RPMI7951 (cell line): Measurements from ENCODE around the gene DNAH8. TPM values are rescaled to one million over a fixed set of nuclear protein-coding genes. Genes with fewer than 3 reads are reported as not detected.
"Not testable (repeated sequence)": the region's sequence is repeated elsewhere in the genome, so short reads cannot be mapped to it uniquely, and the experiment has no call there.

ENCODE experiments used
- DNase-seq: peaks from one replicate; pipeline ENCODE4 v3.0.0-alpha.2; 2012; ENCODE audit warnings: low read depth
- total RNA-seq: library from RNA; depleted of rRNA; stranded (reverse); fragments of >200 nt; shearing (Covaris generic); gene quantifications from 2 replicates; pipeline ENCODE4 v1.2.3, GENCODE V29; 2014

Gene DNAH8
- total RNA-seq, 1 experiment from 2014 or later: under 0.01 TPM

DNA sequence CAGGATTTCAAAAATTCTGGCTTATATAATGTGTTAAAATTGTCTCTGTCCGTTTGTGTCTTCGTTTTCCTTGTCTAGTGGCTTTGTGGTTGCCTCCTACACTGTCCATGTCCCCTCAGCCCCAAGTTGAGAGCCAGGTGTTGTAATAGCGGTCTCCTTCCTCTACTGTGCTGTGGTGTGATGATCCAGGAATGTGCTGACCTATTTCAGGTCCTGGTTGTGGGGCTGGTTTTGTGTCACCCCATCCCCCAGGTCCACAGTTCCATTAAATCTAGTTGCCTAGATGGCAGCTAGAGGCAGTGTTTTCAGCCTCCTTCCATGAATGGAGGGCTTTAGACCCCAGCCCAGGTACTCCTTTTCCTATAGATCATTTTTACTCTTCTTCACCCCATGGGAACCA, 128.7 kb downstream of the DNAH8 start:
- DNase-seq: no peak

DNA sequence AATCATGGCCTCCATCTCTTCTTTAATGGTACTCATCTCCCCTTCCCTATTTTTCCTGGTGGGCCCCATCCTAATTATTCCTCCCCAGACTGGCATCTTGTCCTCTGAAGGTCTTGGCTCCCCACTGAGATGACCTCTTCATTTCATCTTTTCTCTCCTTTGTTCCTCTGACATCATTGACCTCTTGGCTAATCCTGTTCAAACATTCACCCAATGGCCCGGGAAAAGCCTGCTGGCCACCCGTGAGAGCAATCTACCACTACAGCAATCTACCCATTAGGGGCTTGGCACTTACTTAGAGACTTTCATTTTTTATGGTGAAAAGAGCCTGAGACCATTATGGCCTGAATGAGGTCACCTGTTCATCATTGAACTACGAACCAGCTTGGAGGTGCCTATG, 130.8 kb downstream of the DNAH8 start:
- DNase-seq: no peak

DNA sequence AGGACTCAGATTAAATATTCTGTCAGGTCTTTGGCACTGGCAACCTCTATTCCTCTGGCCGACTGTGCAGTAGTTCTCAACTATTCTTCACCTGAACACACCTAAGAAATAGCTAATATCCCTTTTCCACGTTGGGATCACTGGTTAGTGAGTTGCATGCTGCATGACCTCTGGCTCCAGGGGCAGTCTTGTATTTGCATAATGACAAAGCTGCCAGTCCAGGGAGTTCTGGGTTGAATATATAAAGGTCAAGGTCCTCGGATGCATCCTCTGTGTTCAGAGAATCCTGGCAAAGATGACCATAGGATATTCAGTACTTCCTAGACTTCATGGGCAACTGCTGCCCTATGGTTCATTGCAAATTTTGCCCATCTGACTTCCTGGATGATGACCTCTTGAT, 131.2 kb downstream of the DNAH8 start:
- DNase-seq: no peak

DNA sequence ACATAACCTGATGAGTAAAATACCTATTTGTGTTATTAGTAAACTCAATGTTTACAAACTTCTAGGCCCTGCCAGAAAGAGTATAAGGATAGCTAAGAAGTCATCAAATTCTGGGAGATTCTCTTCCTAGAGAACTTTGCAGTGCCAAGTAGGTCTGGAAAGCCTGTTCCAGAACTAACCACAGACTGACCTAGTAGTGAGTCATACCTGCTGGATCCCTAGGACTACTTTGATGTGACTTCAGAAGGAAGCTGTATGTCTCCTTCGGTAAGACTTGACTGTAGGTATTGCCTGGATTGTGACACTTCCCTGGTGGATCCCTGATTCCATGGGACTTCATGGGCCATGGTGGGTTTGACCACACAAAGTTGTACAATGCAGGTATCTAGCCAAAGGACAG, 131.7 kb downstream of the DNAH8 start:
- peak; percentile 55 for DNase-seq

DNA sequence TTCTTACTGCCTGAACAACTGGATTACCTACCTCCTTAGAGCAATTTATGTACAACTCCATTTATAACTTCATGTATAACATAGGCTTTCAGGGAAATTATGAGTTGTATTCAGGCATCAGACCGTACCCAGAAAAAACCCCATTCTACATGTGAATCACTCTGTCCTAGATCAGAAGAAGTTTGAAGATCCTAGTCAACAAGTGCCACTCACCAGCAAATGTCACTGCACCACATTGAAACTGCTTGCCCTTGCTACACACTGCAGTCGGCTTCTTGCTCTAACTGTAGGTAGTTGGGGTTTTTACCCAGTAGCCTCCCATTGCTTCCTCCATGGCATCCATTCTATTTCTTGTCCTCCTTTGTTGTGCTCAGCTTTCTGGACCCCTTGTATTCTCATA, 132.4 kb downstream of the DNAH8 start:
- DNase-seq: no peak

DNA sequence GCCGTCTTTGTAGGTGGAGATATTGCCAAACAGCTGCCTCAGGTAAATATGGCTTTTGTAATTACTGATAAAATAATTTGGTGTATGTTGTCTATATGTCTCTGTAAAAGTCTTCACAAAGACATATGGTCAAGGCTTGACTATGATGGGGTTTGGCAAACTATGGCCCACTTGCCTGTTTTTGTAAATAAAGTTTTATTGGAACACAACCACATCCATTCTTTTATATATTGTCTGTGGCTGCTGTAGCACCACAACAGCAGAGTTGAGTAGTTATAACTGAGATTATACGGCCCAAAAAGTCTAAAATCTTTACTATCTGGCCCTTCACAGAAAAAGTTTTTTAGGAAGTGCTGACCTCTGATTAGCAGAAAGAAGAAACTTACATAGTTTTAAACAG, 133.6 kb downstream of the DNAH8 start:
- DNase-seq: no peak

DNA sequence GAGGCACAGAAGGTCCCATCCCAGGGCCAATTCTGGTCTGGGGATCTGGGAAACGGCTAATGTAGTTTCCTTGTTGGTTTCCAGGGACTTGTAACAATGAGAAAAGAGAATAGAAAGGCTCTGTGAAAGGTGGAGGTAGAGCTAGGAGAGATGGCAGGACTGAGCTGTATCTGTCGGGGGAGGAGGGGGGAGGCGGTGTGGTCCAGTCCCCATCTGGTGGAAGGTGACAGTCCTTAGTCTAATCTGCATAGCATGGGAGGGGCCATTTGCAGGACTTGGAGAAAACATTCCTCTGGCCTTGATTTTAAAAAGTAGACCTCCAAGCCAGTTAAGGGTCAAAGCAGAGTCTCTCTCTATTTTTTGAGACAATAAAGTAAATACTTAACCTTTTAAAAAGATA, 137.1 kb downstream of the DNAH8 start:
- DNase-seq: no peak

DNA sequence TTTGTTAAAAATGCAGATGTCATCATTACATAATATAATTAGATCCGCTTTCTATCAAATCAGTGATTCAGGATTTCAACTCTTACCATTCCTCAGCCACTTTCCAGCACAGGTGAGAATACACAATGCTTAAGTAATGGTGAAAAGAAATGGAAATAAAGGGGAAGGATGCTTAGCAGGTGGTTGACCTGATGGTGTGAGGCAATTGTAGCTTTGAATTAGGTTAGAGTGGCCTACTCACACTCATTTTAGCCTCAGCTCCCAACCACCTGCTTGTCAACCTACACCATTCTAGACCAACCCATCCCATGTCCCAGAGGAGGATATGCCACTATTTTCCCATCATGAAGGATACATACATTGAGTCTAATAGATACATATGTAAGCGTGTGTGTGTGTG, 138.1 kb downstream of the DNAH8 start:
- no peak for DNase-seq

DNA sequence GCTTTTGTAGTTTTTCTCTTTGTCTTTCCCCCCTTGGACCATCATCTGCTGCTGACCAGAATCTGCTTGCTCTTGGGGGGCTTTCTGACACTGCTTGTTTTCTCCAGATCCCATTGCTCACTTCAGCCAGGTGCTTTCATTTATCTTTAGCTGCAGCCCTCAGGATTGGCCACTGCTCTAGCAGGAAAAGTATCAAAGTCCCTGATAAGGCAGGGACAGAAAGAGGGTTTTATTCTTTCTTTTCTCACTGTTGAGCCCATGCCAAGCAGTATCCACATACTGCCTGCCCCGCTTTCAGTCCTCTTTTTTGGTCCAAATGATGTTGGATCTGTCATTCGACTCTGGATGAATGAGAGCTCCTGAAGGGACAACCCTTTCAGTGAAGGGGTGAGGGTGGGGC, 141.4 kb downstream of the DNAH8 start:
- no peak for DNase-seq

DNA sequence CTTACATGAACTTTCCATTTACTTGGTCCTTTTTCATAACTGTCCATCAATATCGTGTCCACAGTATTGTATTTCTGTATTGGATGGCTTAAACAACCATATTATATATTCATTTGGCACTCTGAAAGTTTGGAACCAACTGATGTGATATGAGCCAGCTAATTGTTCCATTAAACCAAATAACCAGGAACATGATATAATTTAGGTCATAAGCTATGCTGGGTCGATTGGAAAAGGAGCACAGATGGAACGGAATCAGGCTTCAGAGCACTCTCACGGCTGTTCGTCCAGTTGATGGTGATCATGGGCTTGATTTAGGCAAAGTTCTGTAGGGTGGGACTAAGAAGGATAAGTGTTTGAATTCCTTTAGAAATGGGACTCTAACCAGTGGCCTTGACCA, 142.7 kb downstream of the DNAH8 start:
- DNase-seq: no peak

DNA sequence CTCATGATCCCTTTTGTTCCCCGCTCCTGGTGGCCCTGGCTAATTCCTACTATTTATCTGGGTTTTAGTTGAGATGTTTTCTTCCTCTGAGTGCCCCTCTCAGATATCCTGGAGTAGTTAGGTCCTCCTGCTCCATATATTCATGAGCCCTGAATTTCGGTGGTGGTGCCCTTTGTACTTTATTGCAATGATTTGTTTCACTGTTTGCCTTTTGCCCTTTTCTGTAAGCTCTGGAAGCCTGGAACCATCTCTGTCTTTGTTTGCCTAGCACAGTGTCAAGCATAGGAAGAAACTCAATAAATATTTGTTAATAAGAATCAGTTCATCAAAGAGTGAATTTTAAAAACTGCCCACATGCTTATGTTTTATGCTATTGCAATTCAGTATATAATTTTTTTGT, 144.9 kb downstream of the DNAH8 start:
- DNase-seq: no peak

DNA sequence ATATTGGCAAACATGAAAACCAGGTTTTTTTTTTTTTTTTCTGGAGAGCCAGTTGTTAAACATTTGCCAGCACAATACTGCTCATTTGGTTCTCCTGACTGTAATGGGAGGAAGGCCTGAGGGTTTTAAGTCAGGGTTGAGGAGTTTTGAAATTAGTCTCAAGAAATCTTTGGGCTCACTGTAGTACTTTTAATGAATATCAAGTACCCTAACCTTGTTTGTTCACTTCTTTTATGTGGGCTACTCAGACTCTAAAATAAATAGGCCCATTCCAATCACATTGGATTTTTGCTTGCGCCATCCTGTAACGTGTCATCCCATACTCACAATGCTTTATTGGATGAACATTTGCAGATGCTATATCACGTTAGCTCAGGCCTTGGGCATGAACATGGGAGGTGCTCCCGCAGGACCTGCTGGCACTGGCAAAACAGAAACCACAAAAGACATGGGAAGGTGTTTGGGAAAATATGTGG, 146.9 kb downstream of the DNAH8 start:
- no peak for DNase-seq

DNA sequence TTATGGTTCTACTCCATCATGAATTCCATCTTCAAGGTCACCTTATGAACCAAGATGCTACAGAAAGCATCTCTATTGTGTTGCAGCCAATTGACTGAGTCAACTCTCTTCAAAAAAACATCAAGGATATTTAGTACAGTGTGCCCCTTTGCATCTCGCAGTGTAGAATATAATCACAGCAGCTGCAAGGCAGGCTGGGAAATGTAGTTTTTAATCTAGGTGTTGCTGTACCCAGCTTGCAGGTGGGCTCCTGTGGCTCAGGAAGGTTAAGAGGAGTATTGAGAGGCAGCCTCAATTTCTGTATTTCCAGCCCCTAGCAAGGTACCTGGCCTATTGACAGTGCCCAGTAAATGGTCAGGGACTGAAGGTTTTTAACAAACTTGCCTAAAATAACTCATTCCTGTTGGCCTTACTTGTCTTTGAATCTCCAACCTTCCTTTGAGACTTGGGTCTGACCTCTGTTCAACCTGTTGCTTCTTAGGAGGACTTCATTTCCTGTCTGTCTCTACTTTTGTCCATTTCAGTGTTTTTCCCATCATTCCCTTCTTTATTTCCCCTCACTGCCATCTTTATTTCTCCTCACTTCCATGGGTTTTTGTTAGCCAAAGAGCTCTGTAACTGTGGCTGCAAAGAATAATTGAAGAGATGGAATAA, 150.5 kb downstream of the DNAH8 start:
- no peak for DNase-seq

DNA sequence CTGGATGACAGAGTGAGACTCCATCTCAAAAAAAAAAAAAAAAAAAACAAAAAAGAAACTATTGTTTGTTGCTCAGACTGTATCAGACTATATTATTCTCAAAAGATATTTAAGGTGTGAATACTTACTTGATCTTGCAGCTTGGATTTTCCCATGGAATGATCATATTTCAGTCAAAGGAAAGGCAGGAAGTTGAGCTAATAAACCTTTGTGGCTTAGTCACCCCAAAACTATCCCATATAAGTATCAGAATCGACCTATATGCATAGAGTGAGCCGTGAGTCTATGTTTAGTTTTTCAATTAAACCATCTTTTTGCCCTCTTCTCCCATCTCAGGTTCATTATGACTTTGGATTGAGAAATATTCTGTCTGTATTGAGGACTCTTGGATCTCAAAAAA, 152.6 kb downstream of the DNAH8 start:
- no peak for DNase-seq

DNA sequence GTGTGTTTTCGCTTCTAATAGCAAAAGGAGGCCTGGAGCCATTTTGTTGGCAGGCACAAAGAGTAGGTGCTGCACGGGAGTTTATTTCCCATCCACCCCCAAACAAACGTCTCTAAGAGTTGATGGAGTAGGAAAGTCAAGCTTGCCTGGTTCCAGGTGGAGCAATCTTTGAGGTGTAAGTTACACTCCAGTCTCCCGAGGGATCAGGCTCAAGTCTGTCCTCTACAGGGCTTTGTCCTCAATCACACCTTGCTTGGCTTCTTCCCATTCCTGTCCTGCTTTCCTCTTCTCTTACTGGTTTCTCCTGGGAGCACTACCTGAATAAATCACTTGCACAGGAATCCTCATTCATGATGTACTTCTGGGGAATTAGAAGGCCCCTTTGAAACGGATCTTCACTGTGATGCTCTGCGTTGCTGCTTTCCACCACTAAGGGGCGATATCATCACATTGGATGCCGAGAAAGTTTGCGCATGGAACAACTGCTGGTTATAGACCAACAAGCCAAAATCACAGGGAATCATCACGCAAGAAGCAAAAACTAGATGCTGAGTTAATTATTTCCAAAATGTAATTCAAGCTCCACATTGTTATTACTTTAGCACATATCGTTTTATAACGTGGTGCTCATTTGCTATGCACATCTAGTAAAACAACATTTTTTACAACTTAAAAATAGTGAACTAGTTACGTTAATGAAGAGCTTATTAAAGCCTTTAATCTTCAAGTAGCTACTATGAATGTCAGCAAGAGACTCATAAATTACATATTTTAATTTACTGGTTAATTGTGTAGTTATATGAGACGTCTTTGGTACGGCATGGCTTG, 156.8 kb downstream of the DNAH8 start:
- peak; percentile 48 for DNase-seq

DNA sequence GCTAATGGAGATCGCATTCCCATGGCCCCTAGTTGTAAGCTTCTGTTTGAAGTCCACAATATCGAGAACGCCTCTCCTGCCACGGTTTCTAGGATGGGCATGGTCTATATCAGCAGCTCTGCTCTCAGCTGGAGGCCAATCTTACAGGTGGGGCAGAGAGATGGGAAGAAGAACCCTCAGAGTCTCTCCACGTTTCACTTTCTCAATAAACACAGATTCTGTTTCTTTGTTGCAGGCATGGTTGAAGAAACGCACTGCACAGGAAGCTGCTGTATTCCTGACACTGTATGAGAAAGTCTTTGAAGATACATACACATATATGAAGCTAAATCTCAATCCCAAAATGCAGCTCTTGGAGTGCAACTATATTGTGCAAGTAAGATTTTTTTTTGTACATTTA, 157.9 kb downstream of the DNAH8 start:
- no peak for DNase-seq

DNA sequence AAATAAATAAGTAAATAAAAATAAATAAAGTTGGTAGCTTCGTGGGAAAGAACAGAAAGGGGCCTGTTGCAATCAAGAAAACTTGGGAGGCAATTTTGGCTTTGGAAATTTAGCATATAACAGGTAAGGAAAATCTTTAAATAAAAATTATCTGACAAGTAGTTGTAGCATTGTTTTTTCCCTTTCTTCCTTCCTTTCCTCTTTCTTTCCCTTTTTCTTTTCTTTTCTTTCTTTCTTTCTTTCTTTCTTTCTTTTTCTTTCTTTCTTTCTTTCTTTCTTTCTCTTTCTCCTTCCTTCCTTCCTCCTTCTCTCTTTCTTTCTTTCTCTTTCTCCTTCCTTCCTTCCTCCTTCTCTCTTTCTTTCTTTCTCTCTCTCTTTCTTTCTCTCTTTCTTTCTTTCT, 158.7 kb downstream of the DNAH8 start:
- not testable (repeated sequence) for DNase-seq

DNA sequence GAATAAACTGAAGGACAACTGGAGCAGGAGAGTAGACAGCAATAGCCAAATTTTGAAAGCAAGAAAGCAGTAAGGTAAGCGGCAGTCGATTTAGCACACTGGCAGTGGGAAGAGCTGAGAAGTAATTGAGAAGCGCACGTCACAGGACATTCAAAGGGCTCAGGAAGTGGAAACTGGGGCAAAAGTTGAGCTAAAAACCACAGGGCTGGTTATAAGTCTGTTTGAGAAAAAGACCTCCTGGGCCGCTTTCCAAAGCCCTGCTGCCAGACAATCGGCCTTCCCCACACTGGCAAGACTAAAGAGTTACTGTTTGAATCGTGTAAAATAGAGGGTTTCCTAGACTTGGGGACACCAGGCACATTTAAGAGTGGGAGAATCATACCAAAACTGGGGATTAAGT, 161.4 kb downstream of the DNAH8 start:
- peak; percentile 19 for DNase-seq

DNA sequence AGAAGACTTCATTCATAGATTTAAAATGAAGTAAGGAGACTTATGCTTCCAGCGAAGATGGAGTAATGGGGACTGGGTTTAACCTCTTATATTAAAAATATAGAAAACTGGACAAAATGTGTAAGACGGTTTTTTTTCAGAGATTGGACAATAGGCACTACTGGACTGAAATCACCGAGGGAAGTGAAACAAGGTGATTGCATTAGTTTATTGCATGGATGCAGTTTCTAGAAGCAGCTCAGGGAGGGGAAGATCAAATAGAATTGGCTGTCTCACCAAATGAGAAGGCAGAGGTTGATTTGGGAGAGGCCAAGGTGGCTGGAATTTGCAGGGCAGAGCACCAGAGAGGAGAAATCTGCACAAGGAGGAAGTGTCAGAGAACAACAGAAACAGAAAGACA, 162.6 kb downstream of the DNAH8 start:
- no peak for DNase-seq

DNA sequence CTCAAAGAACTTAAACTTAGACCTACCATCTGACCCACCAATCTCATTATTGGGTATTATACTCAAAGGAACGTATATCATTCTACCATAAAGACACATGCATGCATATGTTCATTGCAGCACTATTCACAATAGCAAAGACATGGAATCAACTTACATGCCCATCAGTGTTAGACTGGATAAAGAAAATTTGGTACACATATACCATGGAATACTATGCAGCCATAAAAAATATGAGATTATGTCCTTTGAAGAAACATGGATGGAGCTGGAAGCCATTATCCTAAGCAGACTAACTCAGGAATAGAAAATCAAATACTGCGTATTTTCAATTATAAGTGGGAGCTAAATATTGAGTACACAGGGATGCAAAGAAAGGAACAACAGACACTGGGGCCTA, 167.0 kb downstream of the DNAH8 start:
- no peak for DNase-seq

DNA sequence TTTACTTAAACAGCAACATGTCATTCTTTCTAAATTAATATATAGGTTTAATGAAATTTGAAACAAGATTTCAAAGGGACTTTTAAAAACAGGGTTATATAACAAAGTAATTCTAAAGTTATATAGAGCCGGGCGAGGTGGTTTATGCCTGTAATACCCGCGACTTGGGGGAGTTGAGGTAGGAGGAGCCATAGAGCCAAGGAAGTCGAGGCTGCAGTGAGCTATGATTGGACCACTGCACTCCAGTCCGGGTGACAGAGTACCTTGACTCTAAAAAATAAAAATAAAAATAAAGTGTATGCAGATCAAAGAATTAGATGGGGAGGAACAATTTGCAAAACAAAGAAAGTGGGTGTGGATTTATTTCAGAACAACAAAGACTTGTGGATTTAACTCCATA, 182.4 kb downstream of the DNAH8 start:
- DNase-seq: no peak

DNA sequence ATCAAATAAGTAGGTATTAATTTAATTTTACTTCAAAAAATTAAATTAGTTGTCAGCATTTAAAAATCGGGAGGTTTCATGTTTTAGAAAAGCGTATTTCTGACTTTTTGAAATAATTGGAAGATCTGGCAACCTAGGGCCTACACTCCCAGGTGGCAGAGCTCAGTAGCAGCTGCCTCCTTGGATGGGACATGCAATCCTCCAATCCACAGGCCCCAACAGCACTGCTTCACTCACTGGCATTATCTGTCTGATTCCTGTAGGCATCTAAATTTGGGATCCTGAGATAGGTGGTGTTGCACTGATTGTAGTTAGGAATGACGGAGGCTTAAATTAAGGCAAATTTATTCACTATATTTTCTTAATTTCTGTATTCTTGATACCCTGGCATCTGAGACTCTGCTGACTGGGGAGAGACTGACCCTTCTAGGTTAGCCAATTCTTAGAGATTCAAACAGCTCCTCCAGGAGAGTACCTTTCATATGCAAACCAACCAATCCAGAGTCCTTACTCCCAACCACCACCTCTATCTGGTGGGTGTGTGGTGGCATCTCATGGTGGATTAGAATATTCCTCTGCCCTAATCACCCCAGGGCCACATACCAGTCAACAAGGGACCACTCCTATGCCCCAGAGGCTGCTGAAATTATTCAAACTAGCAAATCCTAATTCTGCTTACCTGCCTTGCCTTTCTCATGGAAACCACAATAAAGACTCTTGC, 186.9 kb downstream of the DNAH8 start:
- DNase-seq: no peak

DNA sequence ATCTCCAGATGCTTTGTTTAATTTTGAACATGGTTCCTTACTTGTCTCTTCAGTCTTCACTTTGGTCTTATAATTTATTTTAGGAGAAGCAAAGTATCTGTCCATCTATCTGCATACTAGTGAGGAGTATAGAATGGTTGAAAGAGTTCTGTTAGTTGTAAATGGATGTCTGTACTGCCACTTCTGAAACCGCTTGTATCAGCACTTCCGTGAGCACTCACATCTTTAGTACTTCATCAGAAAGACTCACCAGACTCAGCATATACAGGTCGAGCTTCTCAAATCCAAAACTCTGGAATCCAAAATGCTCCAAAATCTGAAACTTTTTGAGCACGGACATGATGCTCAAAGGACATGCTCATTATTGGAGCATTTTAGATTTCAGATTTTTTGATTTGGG, 191.5 kb downstream of the DNAH8 start:
- no peak for DNase-seq
